Renal cortical epithelial cell (primary cell): ENCODE results near the gene GORASP1. TPM values are rescaled to one million over a fixed set of nuclear protein-coding genes. Genes with fewer than 3 reads are reported as not detected.
A peak's percentile ranks its signal among the peaks of the same experiment; 100 is the strongest.
"Not testable (repeated sequence)": the region's sequence is repeated elsewhere in the genome, so short reads cannot be mapped to it uniquely, and the experiment has no call there.

ENCODE experiments used
- DNase-seq: peaks from one replicate; pipeline ENCODE4 v3.0.0-alpha.2; 2011; ENCODE audit warnings: low read depth
- total RNA-seq: library from RNA; depleted of rRNA; stranded (reverse); fragments of >200 nt; gene quantifications from 2 replicates; pipeline ENCODE4 v1.2.3, GENCODE V29; 2014

The GORASP1 gene
- total RNA-seq, 1 donor from 2014 or later: 35.8 TPM

DNA sequence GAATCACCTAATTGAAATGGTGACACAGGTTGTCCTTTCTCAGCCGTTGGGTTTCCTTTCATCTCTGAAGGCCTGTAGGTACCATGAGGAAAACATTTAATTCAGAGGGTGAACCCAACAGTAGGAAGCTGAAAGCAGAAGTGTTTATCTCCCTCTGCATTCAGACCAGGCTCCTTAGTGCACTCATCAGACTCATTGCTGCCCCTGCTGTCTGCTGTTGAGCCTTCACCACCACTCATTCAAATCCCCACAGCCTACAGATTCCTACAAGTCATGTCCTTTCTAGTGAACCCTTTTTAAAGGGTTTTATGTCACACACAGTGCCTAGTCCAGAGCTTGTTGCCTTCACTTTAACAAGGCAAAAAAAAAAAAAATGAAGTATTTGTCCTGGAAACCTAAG, 42.2 kb downstream of the GORASP1 start:
- peak; percentile 69 for DNase-seq

GRCh38 chr3:39064646-39065045, 42.8 kb downstream of the GORASP1 start:
- DNase-seq: peak; percentile 87

DNA sequence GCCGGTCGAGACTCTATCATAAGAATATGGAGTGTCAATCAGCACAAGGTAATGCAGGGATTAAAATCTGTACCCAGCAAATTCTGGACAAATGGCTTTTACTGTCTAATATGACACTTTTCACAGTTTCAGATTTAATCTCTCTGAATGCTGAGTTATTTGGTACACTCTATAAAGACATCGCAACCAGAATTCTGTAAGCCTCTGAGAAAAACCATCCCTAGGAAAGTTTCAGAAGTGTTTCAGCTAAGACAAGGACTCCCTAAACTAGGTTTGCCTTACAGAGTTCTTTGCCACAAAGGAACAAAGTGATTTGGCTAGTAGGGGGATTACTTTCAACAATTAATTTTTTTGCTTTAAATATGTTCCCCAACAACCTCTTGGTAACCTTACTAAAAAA, 44.3 kb downstream of the GORASP1 start:
- DNase-seq: no peak

DNA sequence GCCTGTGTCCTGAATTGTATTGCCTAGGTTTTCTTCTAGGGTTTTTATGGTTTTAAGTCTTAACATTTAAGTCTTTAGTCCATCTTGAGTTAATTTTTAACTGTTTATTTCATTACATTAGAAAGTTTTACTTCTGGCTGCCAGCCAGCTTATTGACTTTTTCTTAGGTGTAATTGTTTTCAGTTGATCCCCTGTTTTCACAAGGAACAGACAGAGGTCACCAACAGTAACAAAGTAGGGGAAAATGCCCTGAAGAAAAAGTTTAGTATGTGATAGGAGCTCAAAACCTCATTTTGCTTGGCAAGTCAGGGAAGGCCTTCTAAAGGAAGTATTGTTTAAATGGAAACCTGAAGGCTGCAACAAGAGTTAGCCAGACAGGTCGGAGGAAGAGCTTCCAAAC, 45.2 kb downstream of the GORASP1 start:
- peak; percentile 89 for DNase-seq

DNA sequence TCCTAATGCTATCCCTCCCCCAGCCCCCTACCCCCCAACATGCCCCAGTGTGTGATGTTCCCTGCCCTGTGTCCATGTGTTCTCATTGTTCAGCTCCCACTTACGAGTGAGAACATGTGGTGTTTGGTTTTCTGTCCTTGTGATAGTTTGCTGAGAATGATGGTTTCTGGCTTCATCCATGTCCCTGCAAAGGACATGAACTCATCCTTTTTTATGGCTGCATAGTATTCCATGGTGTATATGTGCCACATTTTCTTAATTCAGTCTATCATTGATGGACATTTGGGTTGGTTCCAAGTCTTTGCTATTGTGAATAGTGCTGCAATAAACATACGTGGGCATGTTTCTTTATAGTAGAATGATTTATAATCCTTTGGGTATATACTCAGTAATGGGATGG, 46.2 kb downstream of the GORASP1 start:
- DNase-seq: not testable (repeated sequence)

DNA sequence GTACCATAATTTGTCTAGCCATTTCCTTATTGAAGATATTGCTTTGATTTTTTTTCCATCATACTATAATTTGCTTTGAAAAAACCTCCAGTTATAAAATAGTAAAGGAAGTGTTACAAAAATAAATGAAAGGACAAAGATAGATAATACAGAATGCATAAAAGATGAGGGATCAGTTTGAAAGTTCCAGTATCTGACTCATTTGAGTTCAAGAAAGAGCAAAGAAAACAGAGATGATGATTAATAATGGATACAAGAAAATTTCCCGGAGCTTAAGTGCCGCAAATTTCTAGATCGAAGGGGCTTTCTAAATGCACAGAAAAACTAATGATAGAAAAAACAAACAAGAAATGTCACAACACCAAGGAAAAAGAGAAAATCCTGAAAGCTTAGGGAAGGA, 51.3 kb downstream of the GORASP1 start:
- no peak for DNase-seq

GRCh38 chr3:39053696-39054095, 53.7 kb downstream of the GORASP1 start:
- no peak for DNase-seq

- peak; percentile 8 for DNase-seq
These were observed 54.8 kb downstream of the GORASP1 start for GRCh38 chr3:39052583-39052982.

- peak; percentile 90 for DNase-seq
These were observed 55.5 kb downstream of the GORASP1 start, which contains the start of the genes SCN11A and WDR48 for GRCh38 chr3:39051649-39052561. SCN11A (minus strand) TSS chr3:39051944; CDS start chr3:38950362, 101,582 bp downstream. WDR48 (plus strand) TSS chr3:39052016; CDS start chr3:39052026, 10 bp downstream.

DNA sequence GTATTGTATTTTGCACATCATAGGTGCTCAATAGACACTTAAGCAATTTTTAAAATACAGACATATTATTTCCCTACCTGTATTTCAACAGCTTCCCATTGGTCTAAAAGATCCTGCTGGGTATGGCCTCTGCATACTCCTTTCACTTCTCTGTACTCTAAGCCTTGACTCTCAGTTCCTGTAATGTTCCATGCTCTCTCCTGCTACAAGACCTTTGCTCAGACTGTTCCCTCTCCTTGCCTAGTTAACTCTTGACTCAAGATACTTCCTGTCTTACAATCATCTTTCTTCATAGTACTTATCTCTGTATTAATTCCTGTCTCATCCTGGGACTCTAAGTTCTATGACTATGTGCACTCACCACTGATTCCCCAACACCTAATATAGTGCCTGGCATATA, 57.4 kb downstream of the GORASP1 start:
- no peak for DNase-seq

Other genes starting within 250 kb of the GORASP1 start
- gene SCN11A, start 55.7 kb downstream of the GORASP1 start, total RNA-seq: under 0.01 and 0.15 TPM in 2 replicates
- 35.4 and 71.4 TPM in 2 replicates for gene WDR48, start 55.6 kb downstream of the GORASP1 start, total RNA-seq
- gene TTC21A, start 53 bp upstream of the GORASP1 start, total RNA-seq: 2.1 and 4.7 TPM in 2 replicates
- 12.3 and 16.1 TPM in 2 replicates for gene CSRNP1, start 46.0 kb upstream of the GORASP1 start, total RNA-seq
- not detected in 2 replicates for gene XIRP1, start 85.0 kb upstream of the GORASP1 start, total RNA-seq
- gene CX3CR1, start 172.4 kb upstream of the GORASP1 start, total RNA-seq: 0.17 TPM in 1 of 2 replicates, not detected in the other
- gene CCR8, start 222.1 kb upstream of the GORASP1 start, total RNA-seq: 1.0 TPM in 1 of 2 replicates, not detected in the other